K562 (cell line): Measurements from ENCODE around the gene TCF4. TPM values are rescaled to one million over a fixed set of nuclear protein-coding genes. Genes with fewer than 3 reads are reported as not detected.

ENCODE experiments used
- ATAC-seq: fragments of 200-7000 bp; cut with Tn5 transposase; 3 replicates; pipeline ENCODE4 v1.9.1; 2020; ENCODE audit warnings: moderate library complexity
- BruUV-seq: library from RNA; stranded (reverse); fragments of 400-500 nt; replicated peaks from 2 replicates; lab custom pipeline; 2021; lab: Mats Ljungman, UMichigan
- CTCF ChIA-PET: fragments of 300-600 bp; formaldehyde crosslinking; extraction: SDS; loops from one replicate; lab custom pipeline; 2021; ENCODE audit warnings: low intra/inter-chr PET ratio; lab: Yijun Ruan, JAX
- POLR2A ChIA-PET: fragments of 300-600, 350-650 bp; sonication (Branson Sonifier 250); formaldehyde crosslinking; extraction: SDS; loops from one replicate; lab custom pipeline; 2021; ENCODE audit warnings: antibody characterized with exemption, inconsistent platforms; lab: Yijun Ruan, JAX
- DNase-seq, 4 experiments: peaks; one replicate each; pipeline versions ENCODE4 v3.0.0 to v3.0.0-alpha.2; 2011 to 2018; ENCODE audit warnings: low spot score in 3 of 4, mixed read lengths in 3 of 4; ENCODE audit errors: extremely low read depth in 1 of 4
- FAIRE-seq: peaks from 2 replicates; lab custom pipeline; 2011; peaks lifted over from hg19 to GRCh38; lab: Jason Lieb, UNC
- H2AFZ ChIP-seq: 2 replicates; pipeline ENCODE4 v1.6.0; 2011; ENCODE audit warnings: low read depth, low read length, control low read depth, inconsistent platforms
- H3K27ac ChIP-seq: fragments of 200-600 bp; 3 replicates; pipeline ENCODE4 v1.8.0; 2011; ENCODE audit warnings: low read depth, mild to moderate bottlenecking, control low read depth, inconsistent platforms, low read length, moderate library complexity, mixed read lengths; ENCODE audit errors: extremely low read depth
- H3K27me3 ChIP-seq, 2 experiments: fragments of 300-600 bp in 1 of 2; 2 replicates in 1 of 2; 3 replicates in 1 of 2; pipeline versions ENCODE4 v1.6.0 to v1.8.0; 2011; ENCODE audit warnings: inconsistent platforms in 2 of 2, low read length in 2 of 2, mild to moderate bottlenecking in 1 of 2, mixed read lengths in 1 of 2, moderate library complexity in 1 of 2; ENCODE audit not compliant: control insufficient read depth in 2 of 2, insufficient read depth in 2 of 2
- H3K36me3 ChIP-seq: fragments of 300-600 bp; 3 replicates; pipeline ENCODE4 v1.8.0; 2011; ENCODE audit warnings: mild to moderate bottlenecking, low read length, inconsistent platforms; ENCODE audit not compliant: control insufficient read depth, insufficient read depth
- H3K4me1 ChIP-seq, 2 experiments: fragments of 200-600 bp in 1 of 2; replicated peaks in 1 of 2; 2 replicates in 1 of 2; 3 replicates in 1 of 2; pipeline versions ENCODE4 v1.5.1 to v1.8.0; 2011; ENCODE audit warnings: inconsistent platforms in 2 of 2, low read length in 2 of 2, mild to moderate bottlenecking in 1 of 2, mixed read lengths in 1 of 2, moderate library complexity in 1 of 2; ENCODE audit not compliant: control insufficient read depth in 2 of 2, insufficient read depth in 2 of 2
- H3K4me2 ChIP-seq: 2 replicates; pipeline ENCODE4 v1.6.1; 2011; ENCODE audit warnings: low read length, control low read depth, inconsistent platforms, mixed read lengths; ENCODE audit not compliant: insufficient read depth
- H3K4me3 ChIP-seq: fragments of 200-600 bp; sonication (generic), shearing (Covaris generic); 2 replicates; pipeline ENCODE4 v1.5.1; 2016; ENCODE audit warnings: control low read depth, inconsistent platforms
- H3K79me2 ChIP-seq: fragments of 200-600 bp; 3 replicates; pipeline ENCODE4 v1.8.0; 2011; ENCODE audit warnings: low read length, inconsistent platforms; ENCODE audit not compliant: control insufficient read depth, insufficient read depth
- H3K9ac ChIP-seq, 2 experiments: 2 replicates each; pipeline versions ENCODE4 v1.6.0 to v1.6.1; 2011; ENCODE audit warnings: low read depth in 2 of 2, low read length in 2 of 2, control low read depth in 1 of 2, inconsistent platforms in 1 of 2, mild to moderate bottlenecking in 1 of 2, mixed read lengths in 1 of 2; ENCODE audit not compliant: insufficient read depth in 1 of 2
- H3K9me1 ChIP-seq: one replicate; pipeline ENCODE4 v1.6.0; 2011; ENCODE audit warnings: inconsistent platforms, mild to moderate bottlenecking, low read length, moderate library complexity; ENCODE audit not compliant: control insufficient read depth, insufficient read depth
- H3K9me3 ChIP-seq: replicated peaks from 2 replicates; pipeline ENCODE4 v1.5.1; 2011; ENCODE audit warnings: low read depth, low read length, inconsistent platforms; ENCODE audit not compliant: control insufficient read depth, insufficient read depth
- H4K20me1 ChIP-seq: replicated peaks from 2 replicates; pipeline ENCODE4 v1.6.1; 2011; ENCODE audit warnings: low read length, inconsistent platforms, mixed read lengths; ENCODE audit not compliant: control insufficient read depth, insufficient read depth
- CHD2 ChIP-seq: IDR thresholded peaks from 2 replicates; pipeline ENCODE4 v1.6.1; 2011; ENCODE audit warnings: low read depth, low read length
- EZH2 ChIP-seq: IDR thresholded peaks from 2 replicates; pipeline ENCODE4 v1.6.1; 2012; ENCODE audit warnings: low read depth, mild to moderate bottlenecking, inconsistent platforms, low read length, borderline replicate concordance
- HCFC1 ChIP-seq: IDR thresholded peaks from 2 replicates; pipeline ENCODE4 v1.6.1; 2012; ENCODE audit warnings: low read depth, low read length, improper control_type of control experiment
- HDAC3 ChIP-seq: fragments of 450-650 bp; IDR thresholded peaks from 2 replicates; pipeline ENCODE4 v1.6.1; 2018; ENCODE audit warnings: borderline replicate concordance, mild to moderate bottlenecking, moderate library complexity; ENCODE audit not compliant: partially characterized antibody
- MEF2A ChIP-seq: IDR thresholded peaks from 2 replicates; pipeline ENCODE4 v1.6.1; 2011; ENCODE audit warnings: low read depth, mild to moderate bottlenecking, low read length, moderate library complexity; ENCODE audit not compliant: control insufficient read depth
- SRSF9 ChIP-seq: fragments of 200-400 bp; formaldehyde crosslinking; IDR thresholded peaks from 2 replicates; pipeline ENCODE4 v1.6.1; 2017; ENCODE audit warnings: low read depth, low read length, borderline replicate concordance
- TOE1 ChIP-seq, 2 experiments: fragments of 450-650 bp in 1 of 2; sonication (generic) in 1 of 2; formaldehyde crosslinking in 1 of 2; IDR thresholded peaks; 2 replicates each; pipeline versions ENCODE4 v1.7.1 to v1.8.0; 2016 to 2022; ENCODE audit warnings: borderline replicate concordance in 2 of 2, mild to moderate bottlenecking in 2 of 2, antibody characterized with exemption in 1 of 2, inconsistent platforms in 1 of 2, low read depth in 1 of 2, missing genetic modification reagents in 1 of 2, moderate library complexity in 1 of 2
- ZKSCAN3 ChIP-seq: fragments of 250-450 bp; sonication (Bioruptor Pico); IDR thresholded peaks from 2 replicates; pipeline ENCODE4 v1.4.0; 2020
- ZNF140 ChIP-seq: fragments of 250-450 bp; sonication (Bioruptor Pico); IDR thresholded peaks from 2 replicates; pipeline ENCODE4 v1.8.0; 2021; ENCODE audit warnings: moderate library complexity, mild to moderate bottlenecking, inconsistent platforms
- ZNF253 ChIP-seq: fragments of 250-450 bp; sonication (Bioruptor Pico); conservative IDR thresholded peaks from 2 replicates; pipeline ENCODE4 v1.6.1; 2021; ENCODE audit warnings: mild to moderate bottlenecking
- ZNF41 ChIP-seq: fragments of 250-450 bp; sonication (Bioruptor Pico); conservative IDR thresholded peaks from 2 replicates; pipeline ENCODE4 v1.4.0; 2020; ENCODE audit warnings: mild to moderate bottlenecking
- ZNF431 ChIP-seq: sonication (generic); formaldehyde crosslinking; IDR thresholded peaks from 2 replicates; pipeline ENCODE4 v1.8.0; 2022; ENCODE audit warnings: mild to moderate bottlenecking, missing genetic modification reagents
- ZNF512 ChIP-seq: IDR thresholded peaks from 2 replicates; pipeline ENCODE4 v1.6.1; 2016; ENCODE audit warnings: missing genetic modification characterization, missing compliant biosample characterization
- ZNF764 ChIP-seq: fragments of 250-450 bp; sonication (Bioruptor Pico); IDR thresholded peaks from 2 replicates; pipeline ENCODE4 v1.4.0; 2020; ENCODE audit warnings: low read depth, mild to moderate bottlenecking, moderate library complexity
- WGBS: fragments of 100-300 bp; shearing (Covaris generic); methylation state at CpG from one replicate; pipeline ENCODE4 v1.1.6; 2016; ENCODE audit warnings: low coverage, mixed read lengths; ENCODE audit not compliant: insufficient coverage; ENCODE audit errors: missing lambda C conversion rate; 5-methylcytosine and 5-hydroxymethylcytosine counted together
- in situ Hi-C: fragments of 300-500 bp; cut with MboI; formaldehyde crosslinking; loops from 4 replicates; pipeline ENCODE4 v1.15.0; 2018; ENCODE audit warnings: inconsistent platforms, mixed read lengths
- intact Hi-C: fragments of 100-400 bp; cut with micrococcal nuclease; formaldehyde crosslinking; loops from 2 replicates; pipeline ENCODE4 v1.14.2; 2022
- polyA plus RNA-seq, 8 experiments: library from polyadenylated mRNA; depleted of rRNA in 4 of 8; stranded (reverse) in 5 of 8; unstranded in 3 of 8; fragments of >200 nt; fragmentation: Nextera tagmentation in 2 of 8; fragmentation: Illumina TruSeq in 1 of 8; extraction: Ambion mirVana in 2 of 8; extraction: Trizol in 1 of 8; gene quantifications; 2 replicates each; pipeline versions ENCODE4 v1.2.1 to v1.2.3, GENCODE V29; 2011 to 2014; ENCODE audit warnings: inconsistent platforms in 1 of 8, missing spikeins in 1 of 8
- total RNA-seq, 7 experiments: library from RNA; depleted of rRNA in 6 of 7; stranded (reverse); fragments of >200 nt in 6 of 7; fragmentation: Illumina TruSeq in 2 of 7; extraction: Trizol in 2 of 7; gene quantifications; 2 replicates each; pipeline versions ENCODE4 v1.2.1 to v1.2.3, GENCODE V29; 2011 to 2021; ENCODE audit warnings: low replicate concordance in 1 of 7
- TF ChIP-seq, protein P1 (sequence below): sonication (generic); formaldehyde crosslinking; IDR thresholded peaks from 2 replicates; pipeline ENCODE4 v1.9.0; 2022; ENCODE audit warnings: mild to moderate bottlenecking, missing genetic modification reagents
- TF ChIP-seq, protein P2 (sequence below): fragments of 450-650 bp; IDR thresholded peaks from 2 replicates; pipeline ENCODE4 v1.6.1; 2017; ENCODE audit warnings: mild to moderate bottlenecking, moderate library complexity

Gene TCF4
- total and polyA plus RNA-seq, 9 of the 15 experiments (the other 6 are each of a cell fraction or from before 2014, with no cell fraction given) = 4.8 to 24.7 (median 15.2) TPM

DNA sequence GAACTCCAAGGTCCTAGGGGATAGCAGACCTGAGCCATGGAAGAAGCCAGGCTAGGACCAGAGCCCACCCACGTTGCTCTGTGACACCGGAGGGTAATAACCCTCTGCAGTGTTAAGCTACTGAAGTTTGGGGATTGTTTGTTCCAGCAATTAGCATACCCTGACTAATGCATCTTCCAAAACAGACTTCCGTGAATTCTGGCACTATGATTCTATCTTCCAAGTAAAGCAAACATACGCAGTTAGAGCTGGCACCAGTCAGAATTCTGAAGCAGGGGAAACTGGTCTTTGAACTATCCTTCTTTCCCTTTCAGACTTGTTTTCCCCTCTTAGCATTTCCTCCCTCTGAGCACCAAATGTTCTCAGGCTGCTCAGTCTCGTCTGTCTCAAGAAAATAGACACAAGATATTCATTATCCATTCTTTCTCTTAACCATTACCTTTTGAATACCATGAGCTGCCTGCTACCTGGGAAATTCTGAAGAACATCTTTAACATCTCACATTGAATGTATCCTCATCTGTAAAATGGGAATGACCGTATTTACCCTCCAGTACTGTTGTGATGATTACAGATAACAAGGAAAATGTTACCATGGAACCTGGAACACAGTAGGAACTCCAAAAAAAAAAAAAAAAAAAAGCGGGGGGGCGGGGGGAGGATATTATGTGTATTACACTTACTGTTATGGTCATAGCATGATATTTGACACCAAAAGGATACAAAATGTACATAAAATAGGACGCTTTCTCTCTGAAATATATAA is 108.2 kb downstream of the TCF4 start:
- BruUV-seq = no TSS peak
- Histone ChIP-seq H3K36me3 (no peaks in the 10 kb centered on the region), H3K79me2 (no peaks in the 10 kb centered on the region; the same call in 2 of the 3 replicates), H3K9me1 (no peaks in the 10 kb centered on the region), H4K20me1 (no peaks in the 10 kb centered on the region; the same call in 1 of the 2 replicates), H3K9me3 (no peaks in the 10 kb centered on the region), H2AFZ (no peak overlapping the region), H3K27ac (no peak overlapping the region), H3K27me3 (no peaks in the 10 kb centered on the region), H3K4me1 (peaks cover 0 to 9% of the 10 kb centered on the region in 2 experiments; a peak in 3 of 5 replicates), H3K4me3 (no peak overlapping the region), H3K4me2 (no peak overlapping the region), H3K9ac (no peak overlapping the region)
- in situ Hi-C loops = no loop called here
- intact Hi-C loops = no loop called here
- FAIRE-seq = no peak
- ChIA-PET POLR2A (no interaction called here), CTCF (no interaction called here)
- no peak for DNase-seq
- no peak for ATAC-seq
- WGBS = 69% methylated on average over 9 of the region's 9 CpGs
- TF ChIP-seq HCFC1 (no peak), ZNF41 (no peak), ZNF253 (CRISPR knock-in tag) (no peak), EZH2 (no peak), ZNF764 (CRISPR knock-in tag) (no peak), CHD2 (no peak), ZKSCAN3 (CRISPR knock-in tag) (no peak), ZNF140 (CRISPR knock-in tag) (no peak), MEF2A (no peak), HDAC3 (no peak), ZNF512 (tag) (no peak), SRSF9 (no peak), TOE1 (IDR thresholded peaks at IDR 0.05; ENCODE audit: borderline replicate concordance) (no peak), TOE1 (CRISPR knock-in tag; IDR thresholded peaks at IDR 0.05; ENCODE audit: borderline replicate concordance, low read depth) (no peak), ZNF431 (CRISPR knock-in tag) (no peak)
- TF ChIP-seq, protein P1, sequence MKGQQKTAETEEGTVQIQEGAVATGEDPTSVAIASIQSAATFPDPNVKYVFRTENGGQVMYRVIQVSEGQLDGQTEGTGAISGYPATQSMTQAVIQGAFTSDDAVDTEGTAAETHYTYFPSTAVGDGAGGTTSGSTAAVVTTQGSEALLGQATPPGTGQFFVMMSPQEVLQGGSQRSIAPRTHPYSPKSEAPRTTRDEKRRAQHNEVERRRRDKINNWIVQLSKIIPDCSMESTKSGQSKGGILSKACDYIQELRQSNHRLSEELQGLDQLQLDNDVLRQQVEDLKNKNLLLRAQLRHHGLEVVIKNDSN = no peak
- TF ChIP-seq, protein P2, sequence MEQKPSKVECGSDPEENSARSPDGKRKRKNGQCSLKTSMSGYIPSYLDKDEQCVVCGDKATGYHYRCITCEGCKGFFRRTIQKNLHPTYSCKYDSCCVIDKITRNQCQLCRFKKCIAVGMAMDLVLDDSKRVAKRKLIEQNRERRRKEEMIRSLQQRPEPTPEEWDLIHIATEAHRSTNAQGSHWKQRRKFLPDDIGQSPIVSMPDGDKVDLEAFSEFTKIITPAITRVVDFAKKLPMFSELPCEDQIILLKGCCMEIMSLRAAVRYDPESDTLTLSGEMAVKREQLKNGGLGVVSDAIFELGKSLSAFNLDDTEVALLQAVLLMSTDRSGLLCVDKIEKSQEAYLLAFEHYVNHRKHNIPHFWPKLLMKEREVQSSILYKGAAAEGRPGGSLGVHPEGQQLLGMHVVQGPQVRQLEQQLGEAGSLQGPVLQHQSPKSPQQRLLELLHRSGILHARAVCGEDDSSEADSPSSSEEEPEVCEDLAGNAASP = no peak
